HCT116 (cell line): ENCODE measurements around the gene ZNF562.

ENCODE experiments used
- CEBPB ChIP-seq: IDR thresholded peaks from 2 replicates; pipeline ENCODE4 v1.6.1; 2012; ENCODE audit warnings: low read depth
- ELF1 ChIP-seq: IDR thresholded peaks from 2 replicates; pipeline ENCODE4 v1.6.1; 2012; ENCODE audit warnings: low read depth, borderline replicate concordance
- EZH2 ChIP-seq: fragments of 200-600 bp; sonication (generic); IDR thresholded peaks from 2 replicates; pipeline ENCODE4 v1.6.1; 2017; ENCODE audit warnings: antibody characterized with exemption, mixed run types
- EZH2phosphoT487 ChIP-seq: fragments of 200-600 bp; IDR thresholded peaks from 2 replicates; pipeline ENCODE4 v1.6.1; 2018; ENCODE audit warnings: antibody characterized with exemption, borderline replicate concordance
- JUND ChIP-seq: IDR thresholded peaks from 2 replicates; pipeline ENCODE4 v1.6.1; 2012
- POLR2A ChIP-seq: IDR thresholded peaks from 2 replicates; pipeline ENCODE4 v1.7.0; 2011; ENCODE audit warnings: borderline replicate concordance; ENCODE audit not compliant: insufficient read depth, insufficient read length; ENCODE audit errors: extremely low read depth
- POLR2AphosphoS5 ChIP-seq: IDR thresholded peaks from 2 replicates; pipeline ENCODE4 v1.6.1; 2011; ENCODE audit warnings: mild to moderate bottlenecking, low read depth, low read length, moderate library complexity
- SIN3A ChIP-seq: IDR thresholded peaks from 2 replicates; pipeline ENCODE4 v1.6.1; 2012; ENCODE audit warnings: low read depth
- TCF7L2 ChIP-seq: IDR thresholded peaks from 2 replicates; pipeline ENCODE4 v1.7.0; 2011; ENCODE audit warnings: borderline replicate concordance, inconsistent platforms; ENCODE audit not compliant: insufficient read depth, insufficient read length; ENCODE audit errors: extremely low read depth
- YY1 ChIP-seq: IDR thresholded peaks from 2 replicates; pipeline ENCODE4 v1.6.1; 2011; ENCODE audit warnings: low read length, low read depth, moderate library complexity, mild to moderate bottlenecking; ENCODE audit not compliant: insufficient replicate concordance; ENCODE audit errors: extremely low read depth
- TF ChIP-seq, protein P1 (sequence below), 3 experiments: fragments of 200-600 bp in 1 of 3; sonication (generic) in 1 of 3; IDR thresholded peaks in 2 of 3; conservative IDR thresholded peaks in 1 of 3; 2 replicates each; pipeline ENCODE4 v1.5.1; 2012 to 2017; ENCODE audit warnings: low read depth in 2 of 3, low read length in 2 of 3, antibody characterized with exemption in 1 of 3, borderline replicate concordance in 1 of 3, control low read depth in 1 of 3, mild to moderate bottlenecking in 1 of 3, mixed read lengths in 1 of 3, mixed run types in 1 of 3, moderate library complexity in 1 of 3; ENCODE audit not compliant: insufficient read depth in 1 of 3
- TF ChIP-seq, protein P2 (sequence below): IDR thresholded peaks from 2 replicates; pipeline ENCODE4 v1.6.1; 2012

DNA sequence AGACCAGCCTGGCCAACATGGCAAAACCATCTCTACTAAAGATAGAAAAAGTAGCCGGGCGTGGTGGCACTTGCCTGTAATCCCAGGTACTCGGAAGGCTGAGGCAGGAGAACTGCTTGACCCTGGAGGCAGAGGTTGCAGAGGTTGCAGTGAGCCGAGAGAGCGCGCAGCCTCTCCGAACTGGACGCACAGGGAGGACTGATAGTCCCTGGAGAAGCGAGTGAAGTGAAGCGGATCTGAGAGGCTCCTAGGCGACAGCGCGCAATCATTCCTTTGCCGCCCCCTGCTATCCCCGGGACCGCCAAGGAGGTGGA lies 54.1 kb downstream of the ZNF562 start:
- no peak for TF ChIP-seq YY1
- TF ChIP-seq, protein P1, sequence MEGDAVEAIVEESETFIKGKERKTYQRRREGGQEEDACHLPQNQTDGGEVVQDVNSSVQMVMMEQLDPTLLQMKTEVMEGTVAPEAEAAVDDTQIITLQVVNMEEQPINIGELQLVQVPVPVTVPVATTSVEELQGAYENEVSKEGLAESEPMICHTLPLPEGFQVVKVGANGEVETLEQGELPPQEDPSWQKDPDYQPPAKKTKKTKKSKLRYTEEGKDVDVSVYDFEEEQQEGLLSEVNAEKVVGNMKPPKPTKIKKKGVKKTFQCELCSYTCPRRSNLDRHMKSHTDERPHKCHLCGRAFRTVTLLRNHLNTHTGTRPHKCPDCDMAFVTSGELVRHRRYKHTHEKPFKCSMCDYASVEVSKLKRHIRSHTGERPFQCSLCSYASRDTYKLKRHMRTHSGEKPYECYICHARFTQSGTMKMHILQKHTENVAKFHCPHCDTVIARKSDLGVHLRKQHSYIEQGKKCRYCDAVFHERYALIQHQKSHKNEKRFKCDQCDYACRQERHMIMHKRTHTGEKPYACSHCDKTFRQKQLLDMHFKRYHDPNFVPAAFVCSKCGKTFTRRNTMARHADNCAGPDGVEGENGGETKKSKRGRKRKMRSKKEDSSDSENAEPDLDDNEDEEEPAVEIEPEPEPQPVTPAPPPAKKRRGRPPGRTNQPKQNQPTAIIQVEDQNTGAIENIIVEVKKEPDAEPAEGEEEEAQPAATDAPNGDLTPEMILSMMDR (IDR thresholded peaks at IDR 0.05 in 2 of 3, conservative IDR thresholded peaks at IDR 0.05 in 1 of 3; ENCODE audit: borderline replicate concordance in 1 of 3, insufficient read depth in 1 of 3, low read depth in 2 of 3, low read length in 2 of 3): no peak
- no peak for TF ChIP-seq JUND
- TF ChIP-seq CEBPB: no peak
- TF ChIP-seq POLR2A: no peak
- TF ChIP-seq, protein P2, sequence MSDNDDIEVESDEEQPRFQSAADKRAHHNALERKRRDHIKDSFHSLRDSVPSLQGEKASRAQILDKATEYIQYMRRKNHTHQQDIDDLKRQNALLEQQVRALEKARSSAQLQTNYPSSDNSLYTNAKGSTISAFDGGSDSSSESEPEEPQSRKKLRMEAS: no peak
- no peak for TF ChIP-seq EZH2phosphoT487
- TF ChIP-seq TCF7L2: no peak
- no peak for TF ChIP-seq ELF1
- no peak for TF ChIP-seq EZH2
- TF ChIP-seq SIN3A: no peak
- no peak for TF ChIP-seq POLR2AphosphoS5
